Stimulated activated CD4-positive, alpha-beta T cell treated with anti-CD3 and anti-CD28 coated beads, Interleukin-1b, Interleukin-23, amount 100 ng/mL, for 4 hours (primary cell): Measurements from ENCODE around the gene MLLT1.
"Not testable (repeated sequence)": the region's sequence is repeated elsewhere in the genome, so short reads cannot be mapped to it uniquely, and the experiment has no call there.

Source experiments
- DNase-seq, 2 donors: peaks; one replicate each; pipeline ENCODE4 v3.0.0-alpha.2; 2020; ENCODE audit warnings: low read depth in 2 of 2

The MLLT1 gene, protein sequence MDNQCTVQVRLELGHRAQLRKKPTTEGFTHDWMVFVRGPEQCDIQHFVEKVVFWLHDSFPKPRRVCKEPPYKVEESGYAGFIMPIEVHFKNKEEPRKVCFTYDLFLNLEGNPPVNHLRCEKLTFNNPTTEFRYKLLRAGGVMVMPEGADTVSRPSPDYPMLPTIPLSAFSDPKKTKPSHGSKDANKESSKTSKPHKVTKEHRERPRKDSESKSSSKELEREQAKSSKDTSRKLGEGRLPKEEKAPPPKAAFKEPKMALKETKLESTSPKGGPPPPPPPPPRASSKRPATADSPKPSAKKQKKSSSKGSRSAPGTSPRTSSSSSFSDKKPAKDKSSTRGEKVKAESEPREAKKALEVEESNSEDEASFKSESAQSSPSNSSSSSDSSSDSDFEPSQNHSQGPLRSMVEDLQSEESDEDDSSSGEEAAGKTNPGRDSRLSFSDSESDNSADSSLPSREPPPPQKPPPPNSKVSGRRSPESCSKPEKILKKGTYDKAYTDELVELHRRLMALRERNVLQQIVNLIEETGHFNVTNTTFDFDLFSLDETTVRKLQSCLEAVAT

DNA sequence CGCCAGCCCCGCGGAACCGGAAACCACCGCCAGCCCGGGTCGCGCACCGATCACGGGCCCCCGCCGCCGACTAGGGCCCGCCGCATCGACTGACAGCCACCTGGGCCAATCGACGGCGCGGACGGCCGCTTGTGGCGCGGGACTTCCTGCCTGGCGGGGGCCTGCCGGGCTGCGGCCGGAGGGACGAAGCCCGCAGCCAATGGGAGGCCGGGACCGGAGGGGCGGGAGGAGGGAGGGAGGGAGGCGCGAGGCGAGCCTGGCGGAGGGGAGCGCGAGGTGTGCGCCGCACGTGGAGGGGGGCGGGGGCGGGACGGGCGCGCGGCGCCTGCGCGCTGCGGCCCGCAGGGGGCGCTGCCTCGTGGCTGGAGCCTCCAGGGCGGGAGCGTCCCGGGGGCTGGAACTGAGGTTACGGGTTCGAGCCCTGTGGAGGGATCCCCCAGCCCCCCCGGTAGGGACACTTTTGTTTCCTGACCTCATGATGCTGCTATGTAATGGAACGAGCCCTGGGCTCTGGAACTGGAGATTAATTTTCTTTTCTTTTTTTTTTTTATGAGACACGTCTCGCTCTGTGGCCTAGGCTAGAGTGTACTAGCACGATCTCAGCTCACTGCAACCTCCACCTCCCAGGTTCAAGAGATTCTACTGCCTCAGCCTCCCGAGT lies at the start of gene MLLT1:
Gene MLLT1 (minus strand): TSS at position 45 of the 661 bp plus-strand sequence. CDS start 191 bp downstream, outside the sequence.
- peak; percentile 92 to 97 for DNase-seq

DNA sequence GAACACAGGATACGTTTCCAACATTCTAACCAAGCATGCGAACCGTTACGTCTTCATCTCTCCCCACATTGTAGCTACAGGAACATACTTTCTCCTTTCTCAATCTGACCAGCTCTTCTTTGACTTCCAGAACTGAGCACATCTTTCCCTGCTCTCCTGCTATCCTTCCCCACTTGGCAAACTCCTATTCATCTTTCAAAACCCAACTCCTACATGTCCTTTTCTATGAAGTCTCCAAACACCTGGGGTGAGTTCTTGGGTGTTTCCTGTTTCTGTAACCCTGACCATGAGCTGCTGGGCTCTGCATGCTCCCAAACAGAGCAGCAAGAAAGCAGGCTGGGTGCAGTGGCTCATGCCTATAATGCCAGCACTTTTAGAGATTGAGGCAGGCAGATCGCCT lies 47.0 kb upstream of the MLLT1 start:
- no peak for DNase-seq

DNA sequence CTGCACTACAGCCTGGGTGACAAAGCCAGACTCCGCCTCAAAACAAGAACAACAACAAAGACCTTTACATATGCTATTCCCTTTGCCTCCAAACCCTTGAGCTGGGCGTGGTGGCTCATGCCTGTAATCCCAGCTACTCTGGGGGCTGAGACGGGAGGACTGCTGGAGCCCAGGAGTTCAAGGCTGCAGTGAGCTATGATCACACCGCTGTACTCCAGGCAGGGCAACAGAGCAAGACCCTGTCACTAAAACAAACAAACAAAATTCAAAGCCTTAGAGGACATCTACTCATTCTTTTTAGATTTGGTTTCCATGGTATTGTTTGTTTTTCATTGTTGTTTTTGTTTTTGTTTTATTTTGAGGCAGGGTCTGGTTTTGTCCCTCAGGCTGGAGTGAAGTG lies 45.8 kb upstream of the MLLT1 start:
- no peak for DNase-seq

DNA sequence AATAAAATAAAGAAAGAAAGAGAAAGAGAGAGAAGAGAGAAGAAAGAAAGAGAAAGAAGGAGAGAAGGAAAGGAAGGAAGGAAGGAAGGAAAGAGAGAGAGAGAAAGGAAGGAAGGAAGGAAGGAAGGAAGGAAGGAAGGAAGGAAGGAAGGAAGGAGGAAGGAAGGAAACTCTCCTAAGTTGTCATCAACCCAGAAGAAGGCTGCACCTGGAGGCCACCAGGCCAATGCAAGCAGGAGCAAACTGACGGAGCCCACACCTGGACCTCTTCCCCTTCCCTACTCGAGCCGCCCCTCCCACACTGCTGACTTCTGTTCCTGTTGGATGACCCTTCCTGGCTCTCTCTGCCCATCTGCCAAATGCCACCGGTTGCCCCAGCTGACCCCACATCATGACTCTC lies 45.0 kb upstream of the MLLT1 start:
- DNase-seq, result no peak

DNA sequence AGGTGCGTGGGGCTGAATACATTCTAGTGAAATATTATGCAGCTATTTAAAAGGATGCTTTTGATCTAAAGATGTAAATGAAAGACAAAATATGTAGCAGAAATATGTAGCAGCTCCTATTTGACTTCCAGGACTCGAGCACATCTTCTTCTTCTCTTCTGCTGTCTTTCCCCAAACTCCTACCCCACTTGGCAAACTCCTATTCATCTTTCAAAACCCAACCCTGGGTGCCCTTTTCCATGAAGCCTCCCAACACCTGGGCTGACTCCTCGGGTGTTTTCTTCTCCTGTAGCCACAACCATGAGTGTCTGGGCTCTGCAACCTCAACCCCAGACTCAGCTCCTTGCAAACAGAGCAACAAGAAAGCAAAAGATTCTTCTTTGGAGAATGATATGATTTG lies 42.5 kb upstream of the MLLT1 start:
- DNase-seq, result no peak

DNA sequence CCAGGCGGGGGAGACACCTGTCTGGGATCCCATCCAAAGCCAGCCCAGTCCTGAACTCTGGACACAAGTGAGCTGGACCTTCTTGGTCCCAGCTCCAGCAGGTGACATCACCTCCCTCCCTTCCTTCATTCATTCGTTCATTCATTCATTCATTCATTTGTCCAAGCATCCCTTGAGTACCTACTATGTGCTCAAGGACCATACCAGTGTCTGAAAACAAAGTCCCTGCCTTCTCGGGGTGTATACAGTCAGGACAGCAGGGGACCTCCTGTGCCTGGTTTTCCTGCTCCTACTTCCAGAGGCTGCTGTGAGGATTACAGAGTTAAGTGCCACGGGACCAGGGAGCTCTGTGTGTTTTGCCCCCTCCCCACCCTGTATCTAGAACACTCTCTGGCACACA lies 39.6 kb upstream of the MLLT1 start:
- no peak for DNase-seq

DNA sequence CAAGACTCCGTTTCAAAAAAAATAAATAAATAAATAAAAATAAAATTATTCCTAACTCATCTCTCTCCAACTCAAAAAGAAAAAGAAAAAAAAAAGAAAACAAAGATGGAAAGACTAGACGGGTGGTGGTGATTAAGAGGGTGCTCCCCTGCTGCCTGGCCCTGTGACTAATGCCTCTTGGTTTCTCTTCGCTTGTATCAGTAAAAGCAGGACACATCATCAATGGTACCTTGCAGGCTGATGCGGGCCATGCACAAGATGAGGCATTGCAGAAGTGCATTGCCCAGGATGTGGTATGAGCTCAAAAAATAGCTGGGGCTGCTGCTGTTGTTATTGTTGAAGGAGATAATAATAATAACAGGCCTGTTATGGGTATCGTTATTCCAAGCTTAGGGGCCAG lies 39.0 kb upstream of the MLLT1 start:
- no peak for DNase-seq

DNA sequence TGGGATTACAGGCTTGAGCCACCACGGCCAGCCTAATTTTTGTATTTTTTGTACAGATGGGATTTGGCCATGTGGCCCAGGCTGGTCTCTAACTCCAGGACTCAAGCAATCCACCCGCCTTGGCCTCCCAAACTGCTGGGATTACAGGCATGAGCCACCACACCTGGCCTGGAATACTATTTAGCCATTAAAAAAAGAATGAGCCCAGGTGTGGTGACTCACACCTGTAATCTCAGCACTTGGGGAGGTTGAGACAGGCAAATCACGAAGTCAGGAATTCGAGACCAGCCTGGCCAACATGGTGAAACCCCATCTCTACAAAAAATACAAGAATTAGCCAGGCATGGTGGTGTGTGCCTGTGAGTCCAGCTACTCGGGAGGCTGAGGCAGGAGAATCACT lies 35.9 kb upstream of the MLLT1 start:
- not testable (repeated sequence) for DNase-seq

DNA sequence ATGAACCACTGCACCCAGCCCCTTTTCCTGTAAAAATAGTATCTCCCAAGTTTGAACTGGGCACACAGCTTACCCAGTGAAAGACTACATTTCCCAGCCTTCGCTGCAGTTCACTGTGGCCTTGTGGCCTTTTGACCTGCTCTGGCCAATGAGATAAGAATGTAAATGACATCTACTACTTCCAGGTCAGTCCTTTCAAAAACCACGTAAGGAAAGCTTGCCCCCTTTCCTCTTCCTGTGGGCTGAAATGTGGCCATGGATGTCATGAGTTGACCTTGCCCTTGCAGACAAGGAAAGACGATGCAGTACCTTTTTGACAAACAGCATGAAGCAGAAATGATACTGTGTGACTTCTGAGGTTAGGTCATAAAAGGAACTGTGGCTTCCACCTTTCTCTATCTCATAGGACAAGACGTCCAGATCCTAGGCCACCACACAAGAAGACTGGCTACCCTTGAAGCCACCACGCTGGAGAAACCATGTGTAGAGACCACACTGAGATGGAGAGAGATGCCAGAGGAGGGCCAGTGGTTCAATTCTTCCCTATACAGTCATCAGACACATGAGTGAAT lies 33.7 kb upstream of the MLLT1 start:
- no peak for DNase-seq

DNA sequence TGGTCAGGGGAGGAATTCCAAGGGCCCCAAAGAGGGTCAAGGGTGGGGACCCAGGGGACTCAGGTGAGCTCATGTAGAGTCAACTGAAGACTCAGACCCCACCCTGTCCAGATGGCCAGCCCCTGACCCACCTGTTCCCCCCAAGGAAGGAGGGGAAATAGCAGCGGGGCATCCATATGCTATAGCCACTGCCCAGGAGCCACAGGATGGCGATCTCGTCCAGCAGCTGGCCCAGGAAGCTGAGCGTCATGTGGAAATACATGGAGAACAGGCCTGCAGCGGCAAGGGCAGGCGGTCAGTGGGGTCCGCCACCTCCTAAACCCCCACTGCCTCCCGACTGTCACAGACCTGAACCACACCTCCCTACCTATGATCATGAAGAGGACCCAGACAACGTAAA lies 32.2 kb upstream of the MLLT1 start:
- no peak for DNase-seq

DNA sequence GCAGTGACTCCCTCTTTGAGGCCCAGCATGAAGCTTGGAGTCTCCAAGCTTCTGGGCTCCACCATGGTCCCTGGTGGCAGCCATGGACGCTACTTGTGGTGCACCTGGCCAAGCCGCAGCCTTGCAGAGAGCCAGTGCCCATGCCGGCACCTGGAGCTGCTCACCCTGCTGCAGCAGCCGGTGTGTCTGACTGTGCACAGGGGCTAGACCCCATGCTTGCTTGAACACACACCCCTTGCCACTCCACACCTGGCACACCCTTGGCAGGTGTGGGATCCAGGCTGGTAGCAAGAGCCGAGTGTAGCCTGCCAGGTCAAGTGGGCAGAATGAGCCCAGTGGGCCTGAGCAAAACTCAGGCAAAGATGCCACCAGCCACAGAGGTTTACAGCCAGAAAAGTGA lies 18.6 kb upstream of the MLLT1 start:
- no peak for DNase-seq

DNA sequence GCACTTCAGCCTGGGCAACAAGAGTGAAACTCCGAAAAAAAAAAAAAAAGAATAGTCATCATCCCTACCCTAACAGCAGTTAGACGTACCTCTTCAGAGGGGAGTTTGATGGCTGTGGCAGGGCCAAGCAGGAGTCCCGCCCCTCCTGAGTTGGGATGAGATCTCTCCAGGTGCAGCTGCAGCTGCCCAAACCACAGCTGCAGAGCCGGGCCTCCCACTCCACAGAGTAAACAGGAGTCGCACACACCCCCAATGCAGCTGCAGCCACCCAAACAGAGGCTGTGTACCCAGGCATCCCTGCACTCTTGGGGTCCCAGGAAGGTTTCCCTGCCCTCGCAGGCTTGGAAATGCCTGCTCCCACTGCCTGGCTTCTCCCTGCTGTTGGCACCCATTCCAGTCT lies 17.4 kb upstream of the MLLT1 start:
- no peak for DNase-seq

DNA sequence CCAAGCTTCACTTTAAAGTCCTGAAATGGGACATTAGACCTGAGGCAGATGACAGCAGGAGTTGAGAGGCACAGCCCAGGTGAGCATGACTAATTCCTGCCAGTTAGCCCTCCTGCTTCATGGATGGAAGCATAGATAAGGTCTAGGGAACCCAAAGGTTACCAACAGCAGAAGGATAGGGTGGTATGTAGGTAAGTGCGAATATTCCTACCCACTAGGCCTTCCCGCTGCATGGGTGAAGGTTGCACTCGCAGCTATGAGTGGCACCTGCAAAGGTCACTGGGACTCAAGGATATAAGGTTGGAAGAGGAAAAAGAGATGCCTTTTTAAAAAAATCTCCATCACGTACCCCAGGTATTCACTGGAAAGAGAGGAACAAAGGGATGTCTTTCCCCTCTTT lies 12.2 kb upstream of the MLLT1 start:
- DNase-seq, result no peak

DNA sequence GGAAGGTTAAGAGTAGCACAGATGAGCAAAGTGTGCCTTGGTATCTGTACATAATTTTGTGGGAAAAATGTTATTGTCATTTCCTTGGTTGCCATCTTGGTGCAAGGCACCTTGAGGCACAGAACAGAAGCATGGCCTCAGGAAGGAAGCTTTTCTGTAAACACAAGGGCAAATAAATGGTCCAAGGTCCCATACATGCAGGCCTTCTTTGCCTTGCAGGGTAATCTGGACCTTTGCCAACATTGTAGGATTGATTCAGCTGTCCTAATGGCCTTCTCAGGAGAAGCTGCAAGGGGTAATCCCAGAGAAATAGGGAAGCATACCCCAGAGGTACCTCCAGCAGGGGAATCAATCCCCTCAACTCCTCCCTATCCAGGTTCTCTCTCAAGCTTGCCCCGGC lies 9.0 kb upstream of the MLLT1 start:
- no peak for DNase-seq

DNA sequence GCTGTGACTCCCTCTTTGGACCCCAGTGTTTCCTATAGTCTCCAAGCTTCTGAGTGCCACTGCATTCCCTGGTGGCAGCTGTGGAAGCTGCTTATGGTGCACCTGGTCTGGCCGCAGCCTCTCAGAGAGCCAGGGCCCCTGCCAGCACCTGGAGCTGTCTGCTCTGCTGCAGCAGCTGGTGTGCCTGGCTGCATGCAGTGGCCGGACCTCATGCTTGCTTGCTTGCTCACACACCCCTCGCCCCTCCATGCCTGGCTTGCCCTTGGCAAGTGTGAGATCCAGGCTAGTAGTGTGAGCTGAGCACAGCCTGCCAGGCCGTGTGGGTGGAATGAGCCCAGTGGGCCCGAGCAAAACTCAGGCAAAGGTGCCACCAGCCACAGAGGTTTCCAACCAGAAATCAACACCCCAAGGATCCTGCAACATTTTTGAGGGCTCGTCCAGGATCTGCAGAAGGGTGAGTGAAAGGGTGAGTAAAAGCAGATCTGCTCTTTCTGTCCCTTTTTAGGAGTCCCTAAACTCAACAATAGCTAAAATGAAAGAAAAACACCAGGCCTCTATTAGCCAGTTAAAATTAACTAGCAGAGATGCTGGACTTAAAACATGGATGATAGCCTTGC lies 7.6 kb upstream of the MLLT1 start:
- DNase-seq, result no peak

DNA sequence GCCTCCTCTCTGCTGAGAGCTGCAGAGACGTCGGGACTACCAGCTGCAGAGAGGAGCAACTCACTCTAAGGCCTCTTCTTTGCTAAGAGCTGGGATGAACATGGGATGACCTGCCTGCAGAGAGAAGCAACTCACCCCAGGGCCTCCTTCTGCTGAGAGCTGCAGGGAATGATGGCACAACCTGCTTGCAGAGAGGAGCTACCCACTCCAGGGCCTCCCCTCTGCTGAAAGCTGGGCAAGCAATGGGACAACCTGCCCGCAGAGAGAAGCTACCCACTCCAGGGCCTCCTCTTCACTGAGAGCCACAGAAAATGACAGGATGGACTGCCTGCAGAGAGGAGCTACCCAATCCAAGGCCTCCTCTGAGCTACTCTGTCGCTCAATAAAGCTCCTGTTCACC lies 6.9 kb upstream of the MLLT1 start:
- no peak for DNase-seq

DNA sequence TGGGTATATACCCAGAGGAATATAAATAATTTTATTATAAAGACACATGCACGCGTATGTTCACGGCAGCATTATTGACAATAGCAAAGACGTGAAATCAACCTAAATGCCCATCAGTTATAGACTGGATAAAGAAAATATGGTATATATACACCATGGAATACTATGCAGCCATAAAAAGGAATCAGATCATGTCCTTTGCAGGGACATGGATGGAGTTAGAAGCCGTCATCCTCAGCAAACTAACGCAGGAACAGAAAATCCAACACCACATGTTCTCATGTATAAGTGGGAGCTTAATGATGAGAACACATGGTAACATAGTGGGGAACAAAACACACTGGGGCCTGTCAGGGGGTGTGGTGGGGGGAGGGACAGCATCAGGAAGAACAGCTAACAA lies 2.6 kb upstream of the MLLT1 start:
- not testable (repeated sequence) for DNase-seq

DNA sequence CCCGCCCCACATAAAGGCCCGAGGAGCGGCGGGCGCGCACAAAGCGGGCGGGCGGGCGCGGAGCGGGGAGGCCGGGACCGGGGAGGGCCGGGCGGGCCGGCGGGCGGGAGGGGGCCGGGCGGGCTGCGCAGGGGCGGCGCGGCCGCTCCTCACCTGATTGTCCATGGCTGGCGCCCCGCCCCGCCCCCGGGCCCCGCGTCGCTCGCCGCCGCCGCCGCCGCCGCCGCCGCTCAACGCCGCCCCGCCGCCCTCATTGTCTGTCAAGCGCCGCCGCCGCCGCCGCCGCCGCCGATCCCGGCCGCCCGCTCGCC lies 200 bp downstream of the MLLT1 start:
- DNase-seq, result no peak

DNA sequence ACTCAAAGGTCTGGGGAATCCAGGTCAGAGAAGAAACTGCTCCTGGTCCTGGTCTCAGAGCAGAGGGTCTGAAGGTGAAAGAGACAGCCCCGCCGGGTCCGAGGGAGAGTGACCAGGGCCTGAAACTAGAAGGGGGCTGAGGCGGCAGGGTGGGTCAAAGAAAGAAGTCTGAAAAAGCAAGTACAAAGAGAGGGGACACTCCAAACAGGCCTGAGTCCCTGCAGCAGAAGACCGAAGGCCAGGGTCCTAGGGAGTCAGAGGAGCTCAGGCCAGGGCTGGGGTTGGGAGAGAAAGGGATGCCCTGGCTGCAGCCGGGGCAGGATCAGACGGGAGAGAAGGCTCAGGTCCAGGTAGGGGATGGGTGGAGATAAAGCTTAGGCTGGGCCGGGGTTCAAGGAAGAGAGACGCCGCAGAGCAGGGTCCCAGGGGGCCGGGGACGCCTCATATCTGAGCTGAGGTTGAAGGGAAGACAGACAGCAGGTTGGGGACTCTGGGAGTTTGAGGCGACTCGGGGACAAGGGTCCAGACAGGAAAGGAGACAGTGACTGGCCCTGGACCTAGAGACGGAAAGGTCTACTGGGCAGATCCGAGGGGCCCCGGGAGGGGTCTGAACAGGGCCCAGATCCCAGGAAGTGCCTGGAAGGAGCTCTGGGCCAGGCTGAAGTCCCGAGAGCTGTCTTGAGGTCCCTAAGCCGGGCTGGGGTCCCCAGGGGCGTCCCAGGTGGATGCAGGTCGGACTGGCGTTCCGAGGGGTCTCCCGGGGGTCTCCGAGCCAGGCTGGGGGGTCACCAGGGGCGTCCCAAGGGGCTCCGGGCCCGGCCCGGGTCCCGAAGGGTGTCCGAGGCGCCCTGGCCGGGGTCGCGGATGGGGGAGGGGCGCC lies 795 bp downstream of the MLLT1 start:
- DNase-seq, result no peak

DNA sequence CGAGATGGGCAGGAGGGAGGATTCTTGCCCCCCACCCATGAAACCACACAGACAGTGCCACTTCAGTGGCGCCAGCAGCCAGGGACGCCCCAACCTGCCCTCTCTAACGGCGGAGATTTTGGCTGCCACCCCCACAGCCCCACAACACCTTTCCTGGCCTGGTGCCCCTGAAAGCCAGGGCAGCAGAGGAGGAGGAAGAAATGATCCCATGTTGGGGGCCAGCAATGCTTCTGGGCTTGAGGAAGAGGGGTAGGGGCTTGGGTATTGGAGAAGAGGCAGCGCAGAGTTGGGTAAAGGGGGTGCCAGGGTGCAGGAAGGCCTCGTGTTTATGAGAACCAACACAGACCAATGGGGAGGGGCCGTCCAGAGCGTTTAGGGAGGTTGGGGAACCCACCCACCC lies 1.7 kb downstream of the MLLT1 start:
- no peak for DNase-seq

DNA sequence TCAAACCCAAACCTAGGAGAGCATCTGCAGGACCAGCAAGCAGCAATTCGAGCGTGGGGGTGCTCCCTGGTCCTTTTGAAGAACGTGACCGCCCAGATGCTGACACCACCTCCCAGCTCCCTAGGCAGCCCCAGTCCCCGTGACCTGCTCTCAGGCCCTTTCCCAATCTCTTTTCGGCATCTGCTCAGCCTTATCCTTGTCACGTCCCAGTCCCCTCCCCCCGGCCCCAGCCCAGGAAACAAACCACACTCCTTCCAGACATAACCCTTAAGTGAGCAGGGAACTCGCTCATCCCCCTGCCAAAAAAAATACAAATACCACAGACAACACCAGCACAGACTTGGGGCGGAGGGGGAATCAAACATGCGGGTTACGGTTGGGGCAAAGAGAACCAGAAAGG lies 3.3 kb downstream of the MLLT1 start:
- no peak for DNase-seq
